Left lobe of liver (tissue), 2 donors: ENCODE measurements around the gene TBC1D22A. TPM values are rescaled to one million over a fixed set of nuclear protein-coding genes. Genes with fewer than 3 reads are reported as not detected.
"Not testable (repeated sequence)": the region's sequence is repeated elsewhere in the genome, so short reads cannot be mapped to it uniquely, and the experiment has no call there.

Source experiments
- ATAC-seq: fragments of 200-7000 bp; cut with Tn5 transposase; one replicate; pipeline ENCODE4 v1.9.1; 2020; ENCODE audit warnings: mild to moderate bottlenecking, moderate library complexity
- DNase-seq: peaks from one replicate; pipeline ENCODE4 v3.0.0-alpha.2; 2020; ENCODE audit warnings: low spot score
- total RNA-seq: library from RNA; stranded (reverse); gene quantifications from one replicate; pipeline ENCODE4 v1.2.1, GENCODE V29; 2021
- donor health status: DM: no; HTN: no; CAD: no; lungs with moderate emphysema.
- donor health status: DM: no; HTN: yes; CAD: no.

TBC1D22A gene
- total RNA-seq, 1 donor from 2014 or later, result 12.4 TPM

- DNase-seq (no peak), ATAC-seq (no peak)
These were observed 376.8 kb downstream of the TBC1D22A start for GRCh38 chr22:47139013-47139789.

GRCh38 chr22:47139790-47140119 is 377.3 kb downstream of the TBC1D22A start:
- ATAC-seq (no peak), DNase-seq (no peak)

DNA sequence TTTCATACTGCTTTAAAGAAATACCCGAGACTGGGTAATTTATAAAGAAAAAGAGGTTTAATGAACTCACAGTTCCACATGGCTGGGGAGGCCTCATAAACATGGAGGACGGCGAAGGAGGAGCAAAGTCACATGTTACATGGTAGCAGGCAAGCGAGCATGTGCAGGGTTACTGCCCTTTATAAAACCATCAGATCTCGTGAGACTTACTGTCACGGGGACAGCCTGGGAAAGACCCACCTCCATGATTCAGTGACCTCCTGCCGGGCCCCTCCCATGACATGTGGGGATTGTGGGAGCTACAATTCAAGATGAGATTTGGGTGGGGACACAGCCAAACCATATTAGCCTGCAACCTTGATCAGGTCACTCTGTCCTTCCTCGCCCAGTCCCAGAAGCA is 378.5 kb downstream of the TBC1D22A start:
- DNase-seq, ATAC-seq: not testable (repeated sequence)

- ATAC-seq, result no peak
These were observed 380.1 kb downstream of the TBC1D22A start for GRCh38 chr22:47142427-47143046.

GRCh38 chr22:47143249-47143938 is 380.9 kb downstream of the TBC1D22A start:
- DNase-seq (no peak), ATAC-seq (no peak)

More at GRCh38 chr22:47142427-47143046, 380.1 kb downstream of the TBC1D22A start:
- no peak for DNase-seq

DNA sequence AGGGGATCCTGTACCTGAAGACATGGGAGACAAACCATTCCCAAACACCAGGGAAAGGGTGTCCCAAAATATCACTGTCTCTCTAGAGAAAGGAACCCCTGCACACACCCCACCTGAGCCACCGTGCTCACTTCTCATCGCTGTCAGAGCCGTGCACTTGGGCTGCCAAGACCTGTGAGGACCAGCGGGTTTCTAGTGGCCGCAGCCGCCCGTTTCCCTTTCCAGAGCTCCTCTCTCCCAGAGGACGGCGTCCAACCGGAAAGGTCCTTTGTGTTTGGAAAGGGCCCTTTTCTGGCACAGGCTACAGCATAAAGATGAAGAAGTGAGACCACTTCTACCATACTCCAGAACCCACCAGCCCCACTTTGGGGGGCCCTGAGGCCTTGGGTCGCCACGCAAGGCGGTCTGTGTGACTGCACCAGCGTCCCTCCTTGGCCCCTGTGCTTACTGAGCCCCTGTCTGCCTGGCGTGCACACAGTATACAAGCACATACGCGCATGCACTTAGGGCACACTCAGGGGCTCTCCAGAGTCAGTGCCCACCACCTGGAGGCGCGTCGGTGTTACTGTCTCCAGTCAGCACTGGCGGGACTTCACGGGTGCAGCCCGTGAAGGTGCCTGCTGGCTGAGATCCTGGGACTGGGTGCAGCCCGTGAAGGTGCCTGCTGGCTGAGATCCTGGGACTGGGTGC is 381.8 kb downstream of the TBC1D22A start:
- DNase-seq, result no peak
- no peak for ATAC-seq

GRCh38 chr22:47144791-47145425 is 382.5 kb downstream of the TBC1D22A start:
- no peak for ATAC-seq
- DNase-seq, result no peak

DNA sequence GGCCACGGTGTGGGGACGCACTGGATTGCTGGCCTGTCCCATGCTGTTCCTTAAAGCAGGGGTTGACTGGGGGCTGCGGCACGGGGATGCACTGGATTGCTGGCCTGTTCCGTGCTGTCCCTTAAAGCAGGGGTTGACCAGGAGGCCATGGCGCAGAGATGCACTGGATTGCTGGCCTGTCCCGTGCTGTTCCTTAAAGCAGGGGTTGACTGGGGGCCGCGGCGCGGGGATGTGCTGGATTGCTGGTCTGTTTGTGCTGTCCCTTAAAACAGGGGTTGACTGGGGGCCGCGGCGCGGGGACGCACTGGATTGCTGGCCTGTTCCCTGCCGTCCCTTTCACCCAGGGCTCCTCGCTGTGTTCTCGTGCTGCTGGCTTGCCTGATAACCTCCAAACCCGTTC is 383.4 kb downstream of the TBC1D22A start:
- DNase-seq, result no peak
- no peak for ATAC-seq

DNA sequence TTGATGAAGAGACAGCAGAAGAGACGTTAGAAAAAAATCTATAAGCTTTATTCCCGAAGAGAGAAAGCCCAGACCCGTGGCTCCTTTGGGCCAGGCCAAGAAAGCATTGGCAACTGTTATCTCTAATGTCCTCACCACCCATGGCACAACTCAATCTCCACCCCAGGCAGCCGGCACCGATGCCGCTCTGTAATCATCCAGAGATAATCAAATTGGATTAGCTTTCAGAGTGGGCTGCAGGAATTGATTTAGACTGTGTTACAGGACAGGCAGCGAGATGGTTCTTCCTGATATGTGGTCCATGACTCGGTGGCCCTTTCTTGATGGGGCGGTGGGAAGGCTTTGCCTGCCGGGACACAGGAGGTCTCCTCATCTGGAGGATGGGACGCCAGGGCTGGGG is 383.9 kb downstream of the TBC1D22A start:
- DNase-seq (no peak), ATAC-seq (no peak)

DNA sequence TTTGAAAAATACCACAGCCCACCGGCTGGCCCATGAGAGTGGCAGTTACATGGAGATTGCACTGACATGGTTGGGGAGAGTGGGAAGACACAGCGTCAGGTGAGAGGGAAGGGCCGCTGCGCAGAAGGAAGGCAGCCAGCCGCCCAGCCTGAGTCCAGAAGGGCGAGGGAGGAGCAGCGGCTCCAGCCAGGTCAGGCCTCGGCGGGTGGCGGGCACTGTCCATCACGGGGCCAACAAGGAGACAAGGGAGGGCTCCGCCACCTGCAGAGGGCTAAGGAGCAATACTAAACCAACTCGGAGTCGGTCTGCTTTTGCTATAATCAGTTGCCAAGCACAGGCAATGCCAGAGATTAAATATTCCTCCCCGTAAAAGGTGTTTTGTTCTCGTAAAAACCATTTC is 384.5 kb downstream of the TBC1D22A start:
- ATAC-seq, result no peak

DNA sequence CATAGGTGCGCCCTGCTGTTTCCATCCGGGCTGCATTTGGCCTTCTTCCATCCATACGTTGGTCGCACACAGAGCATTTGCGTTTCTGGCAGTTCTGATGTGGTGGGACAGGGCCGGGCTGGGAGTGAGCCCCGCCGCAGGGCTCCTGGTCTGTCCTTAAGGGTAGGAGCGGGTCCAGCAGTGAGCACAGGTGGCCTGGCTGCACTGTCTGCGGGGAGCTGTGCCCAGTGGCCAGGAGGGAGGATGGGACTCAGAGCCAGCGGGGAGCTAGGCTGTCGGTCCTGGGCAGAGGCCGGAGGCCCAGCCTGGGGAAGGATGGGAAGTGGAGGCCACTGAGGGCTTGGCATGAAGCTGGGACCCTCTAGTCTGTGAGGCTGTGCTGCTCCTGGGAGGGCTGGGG is 385.1 kb downstream of the TBC1D22A start:
- DNase-seq (no peak), ATAC-seq (no peak)

More for the DNA sequence above, 384.5 kb downstream of the TBC1D22A start:
- DNase-seq, result no peak

DNA sequence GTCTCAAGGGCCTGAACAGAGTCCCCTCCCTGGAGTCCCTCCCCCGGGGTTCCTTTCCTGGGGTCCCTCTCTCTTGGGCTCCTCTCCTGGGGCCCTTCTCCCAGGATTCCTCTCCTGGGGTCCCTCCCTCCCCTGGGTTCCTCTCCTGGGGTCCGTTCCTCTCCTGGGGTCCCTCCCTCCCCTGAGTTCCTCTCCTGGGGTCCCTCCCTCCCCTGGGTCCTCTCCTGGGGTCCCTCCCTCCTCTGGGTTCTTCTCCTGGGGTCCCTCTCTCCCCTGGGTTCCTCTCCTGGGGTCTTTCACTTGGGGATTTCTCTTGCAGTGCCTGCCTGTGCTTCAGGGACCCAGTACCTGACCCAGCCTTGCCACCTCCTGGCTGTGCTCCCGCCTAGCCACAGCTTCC is 386.1 kb downstream of the TBC1D22A start:
- DNase-seq (no peak), ATAC-seq (no peak)

DNA sequence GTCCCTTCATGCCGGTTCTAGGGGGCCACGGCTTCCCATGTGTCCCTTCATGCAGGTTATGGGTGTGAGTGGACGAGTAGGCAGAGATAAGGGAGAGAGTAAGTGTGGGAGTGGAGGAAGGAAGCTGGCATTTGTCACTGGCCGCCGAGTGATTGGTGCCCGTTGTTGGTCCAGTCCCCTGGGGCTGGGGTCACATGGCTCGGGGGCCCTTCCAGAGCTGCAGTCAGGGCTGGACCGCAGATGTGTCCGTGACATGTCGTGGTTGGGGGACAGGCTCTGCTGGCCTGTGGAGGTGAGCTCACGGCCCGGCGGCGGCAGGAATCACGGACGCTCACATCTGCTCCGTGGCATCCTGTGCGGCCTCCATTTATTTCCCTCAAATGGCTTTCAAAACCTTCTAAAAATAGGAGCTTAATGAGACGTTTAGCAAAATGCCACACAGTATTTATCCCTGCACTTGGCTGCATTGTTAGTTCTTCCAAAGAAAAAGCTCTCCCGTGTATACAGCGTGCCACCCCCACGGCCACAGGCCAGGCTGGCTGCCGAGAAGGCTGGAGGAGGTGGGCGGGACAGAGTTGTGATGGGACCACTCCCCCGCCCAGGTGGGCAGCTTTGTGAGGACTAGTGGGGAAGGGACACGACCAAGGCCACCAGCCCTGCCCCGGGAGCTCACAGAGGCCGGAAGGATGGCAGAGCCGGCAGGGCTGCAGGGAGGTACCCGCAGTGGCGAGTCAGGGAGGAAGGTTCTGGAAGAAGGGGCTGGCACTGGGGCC is 386.7 kb downstream of the TBC1D22A start:
- DNase-seq (no peak), ATAC-seq (no peak)

GRCh38 chr22:47149976-47150375 is 387.5 kb downstream of the TBC1D22A start:
- no peak for ATAC-seq
- no peak for DNase-seq

GRCh38 chr22:47150426-47150825 is 388.0 kb downstream of the TBC1D22A start:
- ATAC-seq, result no peak
- DNase-seq, result no peak

DNA sequence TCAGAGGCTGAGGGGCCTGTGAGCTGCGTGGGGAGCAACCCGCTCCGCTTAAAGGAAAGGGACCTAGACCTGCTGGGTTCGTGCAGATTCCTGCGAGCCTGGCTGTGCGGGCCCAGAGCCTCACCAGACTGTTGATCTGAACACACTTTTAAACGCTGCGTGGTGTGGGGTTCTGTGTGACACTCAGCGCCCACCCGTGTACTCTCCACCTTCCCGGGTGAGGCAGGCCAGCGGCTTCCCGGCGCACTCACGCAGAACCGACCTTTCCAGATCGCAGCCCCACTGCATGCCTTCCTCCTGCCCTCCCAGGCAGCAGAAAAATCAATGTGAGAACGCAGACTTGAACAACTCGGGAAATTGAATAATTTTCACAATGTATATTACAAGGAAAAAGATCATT is 388.6 kb downstream of the TBC1D22A start:
- ATAC-seq, result no peak
- DNase-seq, result no peak

DNA sequence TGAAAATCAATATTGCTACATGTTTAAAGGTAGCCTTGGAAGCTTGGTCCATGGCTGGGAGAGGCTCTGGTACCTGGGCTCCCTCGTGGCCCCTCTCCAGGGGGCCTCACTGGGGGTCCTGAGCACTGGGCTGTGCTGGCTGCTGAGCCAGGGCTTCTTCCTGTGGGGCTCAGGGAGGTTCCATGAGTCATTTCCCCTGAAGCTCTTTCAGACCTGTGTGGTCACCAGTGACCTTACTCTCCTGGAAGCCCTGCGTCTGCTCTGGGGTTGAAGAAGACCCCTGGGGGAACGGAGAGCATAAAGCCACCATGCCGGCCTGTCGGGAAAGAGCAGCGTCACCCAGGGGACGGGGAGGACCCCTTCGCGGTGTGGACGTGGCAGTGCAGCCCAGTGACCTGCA is 389.0 kb downstream of the TBC1D22A start:
- ATAC-seq, result no peak

DNA sequence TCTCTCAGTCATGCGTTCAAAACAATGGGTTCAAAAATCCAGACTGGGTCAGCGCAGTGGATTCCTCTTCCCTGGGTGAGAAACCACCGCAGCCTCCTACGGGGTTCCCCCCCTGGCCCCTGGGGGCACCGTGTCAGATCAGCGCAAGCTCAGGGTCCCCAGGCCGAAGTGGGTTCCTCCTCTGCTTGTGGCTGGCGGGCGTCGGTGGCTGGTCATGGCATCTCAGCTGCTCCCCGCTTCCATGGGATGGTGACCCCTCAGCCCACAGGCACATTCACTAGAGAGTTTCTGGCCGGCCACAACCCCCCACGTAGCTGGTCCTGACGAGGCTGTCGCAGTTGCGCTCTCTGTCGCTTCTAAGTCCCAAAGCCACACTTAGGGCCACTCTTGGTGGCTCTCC is 389.8 kb downstream of the TBC1D22A start:
- no peak for DNase-seq

More for the DNA sequence above, 389.0 kb downstream of the TBC1D22A start:
- DNase-seq, result no peak

GRCh38 chr22:47152938-47153337 is 390.5 kb downstream of the TBC1D22A start:
- ATAC-seq (no peak), DNase-seq (no peak)

More for the DNA sequence above, 389.8 kb downstream of the TBC1D22A start:
- no peak for ATAC-seq

GRCh38 chr22:47153854-47154525 is 391.5 kb downstream of the TBC1D22A start:
- ATAC-seq (no peak), DNase-seq (no peak)
